GM21619 (cell line): Measurements from ENCODE around the gene TTBK1.

Experiments
- ATAC-seq: cut with Tn5 transposase; IDR thresholded peaks from one replicate; pipeline ENCODE4 v1.9.1; 2021; ENCODE audit not compliant: unreplicated experiment

Gene TTBK1

DNA sequence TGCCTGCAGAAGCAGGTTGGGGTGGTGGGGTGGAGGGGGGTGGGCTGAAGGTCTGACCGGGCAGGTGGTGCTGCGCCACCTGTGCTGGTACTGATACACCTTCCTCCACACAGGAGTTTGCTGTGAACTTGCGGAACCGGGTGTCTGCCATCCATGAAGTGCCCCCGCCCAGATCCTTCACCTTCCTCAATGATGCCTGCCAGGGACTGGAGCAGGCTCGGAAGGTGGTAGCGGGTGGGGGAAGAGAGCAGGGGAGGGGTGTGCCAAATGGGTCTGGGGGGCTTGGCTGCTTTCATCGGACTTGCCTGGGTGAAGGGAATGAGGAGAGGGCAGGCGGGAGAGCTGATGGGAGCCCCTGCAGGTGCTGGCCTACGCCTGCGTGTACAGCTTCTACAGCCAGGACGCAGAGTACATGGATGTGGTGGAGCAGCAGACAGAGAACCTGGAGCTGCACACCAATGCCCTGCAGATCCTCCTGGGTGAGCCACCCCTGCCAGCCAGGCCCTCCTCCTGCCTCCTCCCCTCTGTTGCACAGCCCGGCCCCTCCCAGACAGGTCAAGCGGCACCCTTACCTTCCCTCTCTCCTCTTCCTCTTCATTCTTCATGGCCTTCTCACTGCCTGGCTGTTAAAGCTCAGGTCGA, 20.7 kb upstream of the TTBK1 start:
- ATAC-seq, result no peak

DNA sequence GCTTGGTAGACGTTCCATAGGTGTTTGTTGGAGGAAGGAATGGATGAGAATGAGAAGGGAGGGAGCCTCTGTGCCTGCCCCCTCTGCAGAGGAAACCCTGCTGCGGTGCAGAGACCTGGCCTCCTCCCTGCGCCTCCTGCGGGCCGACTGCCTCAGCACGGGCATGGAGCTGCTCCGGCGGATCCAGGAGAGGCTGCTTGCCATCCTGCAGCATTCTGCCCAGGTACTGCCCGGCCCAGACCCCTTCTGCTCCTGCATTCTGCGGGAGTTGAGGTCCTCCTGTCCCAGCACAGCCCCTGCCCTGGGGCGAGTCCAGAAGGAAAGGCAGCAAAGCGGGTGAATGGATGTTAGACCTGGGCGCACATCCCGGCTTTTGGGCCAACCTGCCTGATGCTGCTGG, 20.1 kb upstream of the TTBK1 start:
- ATAC-seq, result no peak

DNA sequence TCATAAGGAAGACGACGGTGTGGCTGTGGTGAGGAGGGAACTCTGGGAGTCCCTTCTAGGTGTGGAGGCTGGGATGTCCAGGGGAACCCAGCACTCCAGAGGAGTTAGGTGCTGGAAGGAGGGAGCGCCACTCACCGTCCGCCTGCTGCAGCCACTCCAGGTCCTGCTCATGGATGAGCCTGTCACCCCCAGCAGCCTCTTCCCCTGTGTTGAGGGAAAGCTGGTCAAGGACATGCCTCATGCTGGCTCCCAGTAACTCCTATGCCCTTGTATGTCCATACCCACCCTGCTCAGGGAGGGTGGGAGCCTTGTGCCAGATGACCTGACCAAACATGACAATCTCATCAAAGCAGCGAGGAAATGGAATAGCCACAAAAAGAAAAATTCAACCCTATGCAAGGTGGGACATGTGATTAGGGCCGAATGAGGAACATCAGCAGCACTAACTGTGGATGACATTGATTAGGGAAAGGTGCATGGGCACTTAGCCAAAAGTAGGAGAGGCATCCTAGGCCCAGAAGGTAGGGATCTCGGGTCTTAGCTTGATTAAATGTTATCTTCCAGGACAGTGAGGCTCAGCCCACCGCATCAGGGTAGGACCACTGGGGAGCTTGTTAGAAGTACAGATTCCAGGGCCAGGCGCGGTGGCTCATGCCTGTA, 17.0 kb upstream of the TTBK1 start:
- no peak for ATAC-seq

DNA sequence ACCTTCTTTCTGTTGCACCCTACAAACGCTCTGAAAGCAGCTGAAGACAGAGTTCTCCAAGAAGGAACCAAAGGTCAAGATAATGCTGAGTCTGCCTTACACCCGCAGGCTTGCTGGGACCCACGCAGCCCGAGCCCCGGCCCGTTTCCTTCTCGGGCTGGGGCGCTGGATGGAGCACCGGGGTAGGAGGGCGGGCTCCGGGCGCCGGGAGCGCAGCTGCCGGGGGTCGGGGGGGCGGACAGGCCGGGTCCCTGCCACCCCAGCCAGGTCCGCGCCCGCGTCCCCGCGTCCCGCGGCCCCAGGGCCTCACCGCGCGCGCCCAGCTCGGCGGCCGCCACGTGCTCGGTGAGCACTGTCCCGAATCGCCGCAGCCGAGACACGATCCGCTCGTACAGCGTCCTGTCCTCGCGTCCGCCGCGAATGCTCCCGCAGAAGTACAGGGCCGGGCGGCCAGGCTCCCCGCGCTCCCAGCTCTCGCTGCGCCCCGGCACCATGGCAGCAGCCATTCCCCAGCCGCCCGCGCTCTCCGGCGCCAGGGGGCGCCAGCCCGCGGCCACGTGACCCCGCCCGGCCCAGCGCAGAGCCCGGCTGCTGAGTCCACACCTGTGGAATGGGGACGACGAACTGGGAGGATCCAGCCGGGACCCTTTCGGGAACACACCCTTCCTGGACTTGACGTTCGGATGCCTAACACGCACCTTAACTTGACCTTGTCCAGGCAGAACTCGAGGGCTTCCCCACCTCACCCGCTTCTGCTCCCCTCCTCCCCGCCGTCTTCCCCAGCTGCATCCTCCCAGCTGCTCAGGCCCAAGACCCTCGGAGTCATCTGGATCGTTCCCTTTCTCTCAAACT, 14.1 kb upstream of the TTBK1 start, which contains the start of gene DNPH1:
DNPH1 (minus strand) TSS at position 531 of the 852 bp plus-strand sequence; CDS start at position 506, 25 bp downstream.
- ATAC-seq, result peak; percentile 74

DNA sequence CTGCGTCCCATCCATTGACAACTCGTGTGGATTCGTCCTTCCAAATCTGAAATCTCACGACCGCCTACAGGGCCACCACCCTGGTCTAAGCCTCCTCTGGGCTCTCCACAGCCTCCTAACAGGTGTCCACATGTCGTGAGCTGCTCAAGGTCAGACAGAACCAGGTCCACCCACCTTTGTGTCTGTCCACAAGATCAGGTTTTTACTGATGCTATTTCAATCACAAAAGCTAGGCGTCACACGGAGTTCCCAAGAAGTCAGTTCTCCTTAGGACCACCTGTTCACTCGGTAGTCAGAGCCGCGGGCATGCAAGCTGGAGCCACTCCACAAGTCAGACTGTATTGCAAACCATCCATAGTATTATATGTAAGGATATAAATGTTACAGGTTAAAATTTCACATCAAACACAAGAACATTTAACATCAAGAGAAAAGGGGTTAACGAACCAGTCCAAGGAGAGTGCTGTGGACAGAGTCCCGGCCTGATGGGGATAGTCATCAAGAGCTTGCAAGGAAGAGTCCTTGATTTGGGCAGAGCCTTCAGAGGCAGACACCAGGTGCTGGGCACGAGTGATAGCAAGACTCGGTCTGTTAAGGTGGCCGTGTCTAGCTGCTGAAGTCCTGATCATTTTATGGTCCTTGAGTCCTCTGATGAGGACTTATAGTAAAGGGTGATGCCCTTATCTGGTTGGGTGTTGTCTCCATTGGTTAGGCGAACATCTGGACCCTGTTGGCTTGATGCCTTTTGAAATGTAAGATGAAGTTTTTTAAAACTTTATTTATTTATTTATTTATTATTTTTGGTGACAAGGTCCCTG, 13.3 kb upstream of the TTBK1 start:
- ATAC-seq, result no peak

DNA sequence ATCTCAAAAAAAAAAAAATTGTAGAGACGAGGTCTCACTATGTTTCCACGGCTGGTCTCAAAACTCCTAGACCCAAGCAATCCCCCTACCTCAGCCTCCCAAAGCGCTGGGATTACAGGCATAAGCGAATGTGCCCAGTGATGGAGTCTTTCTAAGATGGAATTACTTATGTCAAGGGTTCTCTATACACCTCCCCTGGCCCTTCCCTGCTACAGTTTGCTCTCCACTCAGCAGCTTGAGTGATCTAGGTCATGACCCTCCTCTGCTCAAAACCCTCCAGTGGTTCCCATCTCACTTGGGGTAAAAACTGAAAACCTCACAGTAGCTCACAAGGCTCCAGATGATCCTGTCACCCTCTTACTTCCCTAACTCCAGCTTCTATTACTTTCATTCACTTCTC, 12.2 kb upstream of the TTBK1 start:
- ATAC-seq, result no peak

DNA sequence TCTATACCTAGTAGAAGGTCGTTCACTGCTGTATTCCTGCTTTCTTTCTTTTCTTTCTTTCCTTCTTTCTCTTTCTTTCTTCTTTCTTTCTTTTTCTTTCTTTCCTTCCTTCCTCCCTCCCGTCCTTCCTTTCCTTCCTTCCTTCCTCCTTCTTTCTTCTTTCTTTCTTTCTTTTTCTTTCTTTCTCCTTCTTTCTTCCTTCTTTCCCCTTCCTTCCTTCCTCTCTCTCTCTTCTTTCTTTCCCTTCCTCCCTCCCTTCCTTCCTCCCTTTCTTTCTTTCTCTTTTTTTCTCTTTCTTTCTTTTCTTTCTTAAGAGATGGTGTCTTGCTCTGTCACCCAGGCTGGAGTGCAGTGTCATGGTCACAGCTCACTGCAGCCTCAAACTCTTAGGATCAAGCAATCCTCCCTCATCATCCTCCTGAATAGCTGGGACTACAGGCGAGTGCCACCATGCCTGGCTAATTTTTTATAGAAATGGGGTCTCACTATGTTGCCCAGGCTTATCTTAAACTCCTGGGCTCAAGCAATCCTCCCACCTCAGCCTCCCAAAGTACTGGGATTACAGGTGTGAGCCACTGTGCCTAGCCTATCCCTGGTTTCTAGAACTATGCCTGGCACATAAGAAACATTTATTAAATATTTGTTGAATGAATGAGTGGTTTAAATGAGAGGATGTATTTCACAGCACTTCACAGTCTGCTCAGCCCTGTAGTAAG, 11.4 kb upstream of the TTBK1 start:
- ATAC-seq, result no peak

DNA sequence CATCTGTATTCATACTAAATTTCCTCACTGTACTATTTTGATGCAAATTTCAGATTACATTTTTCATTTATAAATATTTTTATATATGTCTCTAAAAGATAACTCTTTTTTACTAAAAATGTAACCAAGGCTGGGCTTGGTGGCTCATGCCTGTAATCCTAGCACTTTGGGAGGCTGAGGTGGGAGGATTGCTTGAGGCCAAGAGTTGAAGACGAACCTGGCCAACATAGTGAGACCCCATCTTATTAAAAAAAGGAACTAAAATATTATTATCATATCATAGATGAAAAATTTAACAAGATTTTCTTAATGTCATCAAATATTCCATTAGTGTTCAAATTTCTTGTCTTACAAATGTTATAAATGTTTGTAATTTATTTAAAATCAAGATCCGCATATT, 7.4 kb upstream of the TTBK1 start:
- no peak for ATAC-seq

DNA sequence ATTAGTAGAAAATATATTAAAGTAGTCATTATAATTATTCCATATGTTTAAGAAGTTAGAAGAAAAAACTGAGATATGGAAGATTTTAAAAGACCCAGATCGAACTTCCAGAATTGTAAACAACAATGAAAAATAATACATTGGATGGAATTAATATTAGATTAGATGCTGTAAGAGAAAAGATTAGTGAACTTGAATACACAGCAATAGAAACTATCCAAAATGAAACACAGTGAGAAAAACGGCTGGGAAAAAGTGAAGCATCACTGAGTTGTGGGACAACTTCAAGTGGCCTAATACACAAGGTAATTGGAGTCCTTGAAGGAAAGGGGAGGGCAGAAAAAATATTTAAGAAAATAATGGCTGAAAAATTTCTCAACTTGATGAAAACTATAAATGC, 4.2 kb upstream of the TTBK1 start:
- no peak for ATAC-seq

DNA sequence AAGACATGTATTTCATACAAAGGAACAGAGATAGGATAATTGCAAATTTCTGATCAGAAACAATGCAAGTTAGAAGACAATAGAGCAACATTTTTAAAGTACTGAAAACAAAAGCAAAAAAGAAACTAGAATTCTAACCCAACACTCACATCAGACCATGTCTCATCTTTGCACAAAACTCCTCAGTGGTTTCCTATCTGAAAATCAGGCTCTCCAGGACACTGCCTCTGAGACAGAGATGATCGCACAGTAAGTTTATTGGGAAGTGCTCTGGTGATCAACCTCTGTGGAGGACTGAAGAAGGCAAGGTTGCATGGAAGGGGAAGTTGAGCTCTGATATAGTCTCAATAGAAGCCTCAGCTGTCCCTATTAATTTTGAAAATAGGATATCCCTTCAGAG, 2.3 kb upstream of the TTBK1 start:
- no peak for ATAC-seq

DNA sequence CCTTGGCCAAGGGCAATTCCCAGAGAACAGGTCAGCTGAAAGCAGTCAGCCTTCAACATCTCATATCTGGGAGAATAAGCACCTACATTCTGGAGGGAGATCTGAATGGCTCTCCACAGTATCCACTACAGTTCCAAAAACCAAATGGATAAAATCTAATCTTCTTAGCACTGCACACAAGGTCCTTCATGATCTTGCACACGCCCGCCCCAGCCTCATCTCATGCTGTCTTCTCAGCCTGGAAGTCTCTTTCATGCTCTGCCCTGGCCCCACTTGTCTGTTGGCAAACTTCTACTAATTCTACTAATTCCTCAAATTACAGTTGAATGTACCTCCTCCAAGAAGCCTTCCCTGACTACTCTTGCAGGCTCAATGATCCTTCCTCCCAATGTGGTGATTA, 1.8 kb upstream of the TTBK1 start:
- no peak for ATAC-seq

DNA sequence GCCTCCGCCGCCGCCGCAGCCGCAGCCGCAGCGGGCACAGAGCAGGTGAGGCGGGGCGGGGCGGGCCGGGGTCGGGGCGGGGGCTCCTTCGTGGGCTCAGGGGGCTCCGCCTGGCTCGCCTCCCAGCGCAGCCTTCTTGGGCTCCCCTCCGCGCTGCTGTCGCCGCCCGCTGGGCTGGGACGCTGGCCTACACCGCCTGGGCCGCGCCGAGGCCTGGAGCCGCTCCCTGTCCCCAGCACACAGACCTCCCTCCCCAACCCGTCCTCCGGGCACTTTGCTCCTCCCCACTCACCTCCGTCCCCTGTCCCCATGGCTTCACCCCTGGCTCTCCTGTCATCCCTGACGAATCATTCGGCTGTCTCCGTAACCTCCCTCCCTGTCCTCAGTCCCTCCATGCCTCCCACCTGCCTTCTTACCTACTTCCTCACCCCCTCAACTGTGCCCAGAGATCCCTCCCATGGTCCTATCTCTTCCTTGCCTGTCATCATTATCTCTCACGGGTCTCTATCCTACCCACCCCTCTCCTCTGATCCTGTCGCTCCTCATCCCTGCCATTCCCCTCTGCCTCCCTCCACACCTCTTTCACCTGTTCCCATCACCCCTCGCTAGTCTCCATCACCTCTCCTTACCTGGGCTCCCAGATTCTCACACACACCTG, 512 bp downstream of the TTBK1 start:
- ATAC-seq, result no peak

DNA sequence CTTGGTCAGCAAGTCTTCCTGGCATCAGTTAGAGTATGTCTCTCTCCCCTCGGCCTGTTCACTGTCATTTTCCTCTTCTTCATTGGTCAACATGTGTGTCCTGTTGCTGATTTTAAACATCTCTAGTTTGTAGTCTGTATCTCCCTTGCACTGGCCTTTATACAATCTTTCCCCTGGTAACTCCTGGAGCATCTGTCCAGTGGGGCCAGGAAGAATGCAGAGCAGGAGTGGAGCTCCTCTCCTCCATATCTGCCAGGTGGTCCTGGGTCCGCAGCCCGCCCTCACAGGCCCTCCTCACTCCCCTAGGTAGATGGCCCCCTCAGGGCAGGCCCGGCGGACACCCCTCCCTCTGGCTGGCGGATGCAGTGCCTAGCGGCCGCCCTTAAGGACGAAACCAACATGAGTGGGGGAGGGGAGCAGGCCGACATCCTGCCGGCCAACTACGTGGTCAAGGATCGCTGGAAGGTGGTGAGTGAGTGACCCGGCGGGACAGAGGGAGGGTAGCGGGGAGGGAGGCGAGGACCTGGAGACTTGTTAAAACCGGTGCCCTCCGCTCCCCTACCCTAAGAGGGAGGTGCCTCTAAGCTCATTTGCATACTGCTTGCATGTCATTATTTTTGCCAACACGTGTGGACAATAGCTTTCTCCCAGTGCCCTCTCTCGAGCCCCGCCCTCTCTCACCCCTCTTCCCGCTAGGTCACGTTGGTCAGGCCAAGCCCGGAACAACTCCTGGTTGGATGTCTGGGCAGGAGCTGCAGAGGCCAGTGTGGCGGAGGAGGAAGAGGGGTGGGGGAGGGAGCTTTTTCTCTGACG, 3.2 kb downstream of the TTBK1 start:
- peak; percentile 38 for ATAC-seq

DNA sequence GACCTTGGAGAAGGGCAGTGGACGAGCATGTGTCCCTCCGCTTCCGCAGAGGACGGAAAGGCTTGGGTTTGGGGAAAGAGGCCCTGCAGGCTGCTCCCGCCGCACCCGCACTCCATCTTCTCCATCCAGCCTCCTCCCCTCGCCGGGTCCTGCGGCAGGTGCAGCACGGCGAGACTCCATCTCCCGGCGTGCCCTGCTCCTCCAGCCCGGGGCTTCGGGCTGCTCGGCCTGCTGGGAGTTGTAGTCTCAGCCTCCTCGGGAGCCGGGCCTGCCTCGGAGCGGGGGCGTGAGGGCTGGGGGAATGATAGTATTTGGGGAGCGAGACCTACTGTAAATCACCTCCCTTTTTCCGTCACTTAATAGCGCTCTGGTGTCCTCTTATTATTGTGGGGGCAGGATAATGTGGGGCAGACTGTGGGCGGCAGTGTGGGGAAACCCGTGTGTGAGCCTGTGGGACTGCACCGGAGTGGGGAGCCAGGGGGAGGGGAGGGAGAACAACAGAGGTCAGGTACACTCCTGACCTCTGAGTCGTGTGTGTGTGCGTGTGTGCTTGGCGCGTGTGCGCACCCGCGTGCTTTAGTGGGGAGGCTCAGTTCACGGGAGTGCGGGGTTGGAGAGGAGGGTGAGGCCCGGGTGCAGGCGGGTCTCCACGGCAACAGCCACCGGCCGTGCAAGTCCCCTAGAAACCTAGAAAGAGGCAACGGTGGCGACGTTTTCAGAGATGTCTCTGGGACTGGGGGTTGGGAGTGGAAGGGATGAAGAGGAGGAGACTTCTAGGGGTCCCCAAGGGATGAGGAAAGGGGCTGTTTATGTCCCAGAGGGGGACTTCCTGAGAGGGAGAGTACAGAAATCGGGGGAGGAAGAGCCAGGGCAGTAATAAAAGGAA, 4.1 kb downstream of the TTBK1 start:
- peak; percentile 78 for ATAC-seq

DNA sequence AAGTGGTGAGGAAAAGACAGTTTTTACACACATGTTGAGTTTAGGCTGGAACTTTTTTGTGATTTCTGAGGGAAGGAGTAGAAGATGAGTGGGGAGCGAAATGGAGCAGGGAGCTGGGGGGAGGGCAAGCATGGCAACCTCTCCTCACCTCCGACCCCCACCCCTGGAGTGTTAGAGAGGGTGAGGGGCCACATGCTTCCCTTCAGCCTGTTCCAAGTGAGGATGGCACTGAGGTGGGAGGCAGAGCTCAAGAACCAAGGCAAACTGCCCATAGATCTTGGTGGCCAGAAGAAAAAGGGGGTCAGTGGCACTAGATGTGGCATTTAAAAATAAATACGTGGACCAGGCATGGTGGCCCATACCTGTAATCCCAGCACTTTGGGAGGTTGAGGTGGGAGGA, 4.8 kb downstream of the TTBK1 start:
- no peak for ATAC-seq

DNA sequence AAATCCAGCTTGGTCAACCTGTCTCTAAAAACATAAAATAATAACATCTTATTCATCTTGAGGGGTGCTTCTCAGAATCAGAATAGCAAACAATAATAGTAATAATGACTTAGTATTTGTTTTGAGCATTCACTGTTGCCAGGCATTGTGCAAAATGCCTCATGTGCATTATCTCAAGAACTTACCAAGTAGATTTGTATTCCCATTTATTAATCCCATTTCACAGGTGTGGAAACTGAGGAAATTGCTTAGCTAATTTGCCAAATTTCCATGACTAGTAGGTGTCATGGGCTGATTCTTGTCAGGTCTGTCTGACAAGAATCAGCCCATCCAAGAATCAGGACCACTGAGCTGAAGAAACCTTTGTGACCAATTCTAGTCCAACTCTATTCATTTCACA, 5.5 kb downstream of the TTBK1 start:
- no peak for ATAC-seq

DNA sequence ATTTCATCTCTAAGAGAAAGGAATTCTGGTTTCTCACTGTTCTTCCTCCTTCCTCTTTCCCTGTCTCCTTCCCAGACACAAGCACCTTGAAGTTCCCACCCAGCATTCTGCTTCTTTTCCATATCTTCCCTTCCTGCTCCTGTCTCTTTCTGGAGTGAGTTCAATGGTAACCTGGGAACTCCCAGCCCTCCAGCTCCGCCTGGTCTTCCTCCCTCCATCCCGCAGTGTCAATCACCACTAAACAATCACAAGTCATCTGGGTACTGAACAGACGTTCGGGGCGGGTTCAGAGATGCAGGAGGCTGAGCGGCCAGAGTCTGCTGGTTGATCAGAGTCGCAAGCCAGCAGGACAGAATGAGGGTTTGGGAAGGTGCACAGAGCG, 7.7 kb downstream of the TTBK1 start:
- ATAC-seq, result no peak

DNA sequence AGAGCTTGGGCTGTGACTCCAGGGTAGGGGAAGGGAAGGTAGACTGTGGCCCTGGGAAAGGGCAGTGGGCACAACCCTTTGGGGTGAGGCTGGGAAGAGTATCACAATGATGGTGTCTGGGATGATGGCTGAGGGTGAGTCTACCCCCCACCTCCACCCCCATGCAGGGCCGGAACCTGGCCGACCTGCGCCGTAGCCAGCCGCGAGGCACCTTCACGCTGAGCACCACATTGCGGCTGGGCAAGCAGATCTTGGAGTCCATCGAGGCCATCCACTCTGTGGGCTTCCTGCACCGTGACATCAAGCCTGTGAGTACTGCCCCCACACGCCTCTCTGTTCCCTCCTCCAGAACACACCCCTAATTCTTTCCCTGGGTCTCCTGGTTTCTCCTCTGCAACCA, 10.1 kb downstream of the TTBK1 start:
- no peak for ATAC-seq
